HAP-1 (cell line): ENCODE measurements around the gene CEACAM1.
"Not testable (repeated sequence)": the region's sequence is repeated elsewhere in the genome, so short reads cannot be mapped to it uniquely, and the experiment has no call there.

Source experiments
- DNase-seq, 2 experiments: peaks; one replicate each; pipeline ENCODE4 v3.0.0-alpha.2; 2016 to 2020; ENCODE audit warnings: low spot score in 2 of 2
- H3K27me3 ChIP-seq: fragments of 250-450 bp; sonication (Bioruptor Pico); 2 replicates; pipeline ENCODE4 v1.5.1; 2020; ENCODE audit warnings: low read depth, mild to moderate bottlenecking, moderate library complexity
- H3K36me3 ChIP-seq: fragments of 250-450 bp; sonication (Bioruptor Pico); replicated peaks from 2 replicates; pipeline ENCODE4 v1.5.1; 2020; ENCODE audit warnings: mild to moderate bottlenecking
- H3K4me1 ChIP-seq: fragments of 250-450 bp; sonication (Bioruptor Pico); 2 replicates; pipeline ENCODE4 v1.5.1; 2020; ENCODE audit warnings: mild to moderate bottlenecking
- H3K4me3 ChIP-seq: fragments of 250-450 bp; sonication (Bioruptor Pico); 2 replicates; pipeline ENCODE4 v1.5.1; 2020; ENCODE audit warnings: mild to moderate bottlenecking, moderate library complexity
- H3K9me3 ChIP-seq: fragments of 250-450 bp; sonication (Bioruptor Pico); 2 replicates; pipeline ENCODE4 v1.5.1; 2020; ENCODE audit warnings: mild to moderate bottlenecking, moderate library complexity
- in situ Hi-C: fragments of 300-500 bp; cut with MboI; formaldehyde crosslinking; loops from 3 replicates; pipeline ENCODE4 v1.14.3; 2020; ENCODE audit warnings: low sequenced_read_pairs, inconsistent platforms, mixed read lengths

Gene CEACAM1

GRCh38 chr19:42528354-42529247, at the start of gene CEACAM1:
Gene CEACAM1 (minus strand): TSS chr19:42528481. CDS start chr19:42528374, 107 bp downstream.
- no peak within 1 kb of the TSS for H3K4me3 ChIP-seq
- no peaks in the 10 kb centered on the region for H3K36me3 ChIP-seq
- DNase-seq: peak in 1 of 2 experiments; percentile 37
- no peaks in the 10 kb centered on the region for H3K27me3 ChIP-seq
- in situ Hi-C loops: loop anchor here (5.0 kb wide), 1 partner anchor 76 kb away; no protein-coding TSS in a partner anchor
- H3K9me3 ChIP-seq: no peaks in the 10 kb centered on the region
- peaks cover 3% of the 10 kb centered on the region; the same call in 1 of the 2 replicates for H3K4me1 ChIP-seq

GRCh38 chr19:42577016-42577415, 48.7 kb upstream of the CEACAM1 start:
- H3K27me3 ChIP-seq: peaks cover 15% of the 10 kb centered on the region
- DNase-seq: no peak
- no peaks in the 10 kb centered on the region for H3K36me3 ChIP-seq
- H3K4me3 ChIP-seq: no peak overlapping the region
- in situ Hi-C loops: no loop called here
- H3K4me1 ChIP-seq: no peaks in the 10 kb centered on the region
- H3K9me3 ChIP-seq: no peaks in the 10 kb centered on the region

- no peak for DNase-seq
- no peaks in the 10 kb centered on the region for H3K36me3 ChIP-seq
- in situ Hi-C loops: no loop called here
- H3K27me3 ChIP-seq: peaks cover 14% of the 10 kb centered on the region
- no peak overlapping the region for H3K4me3 ChIP-seq
- H3K4me1 ChIP-seq: no peaks in the 10 kb centered on the region
- no peaks in the 10 kb centered on the region for H3K9me3 ChIP-seq
Measured at GRCh38 chr19:42576241-42576640, 48.0 kb upstream of the CEACAM1 start.

- Histone ChIP-seq H3K27me3 (peaks cover 4% of the 10 kb centered on the region; the same call in 1 of the 2 replicates), H3K4me1 (no peaks in the 10 kb centered on the region), H3K36me3 (no peaks in the 10 kb centered on the region), H3K9me3 (no peaks in the 10 kb centered on the region), H3K4me3 (no peak overlapping the region)
- in situ Hi-C loops: no loop called here
- no peak for DNase-seq
Measured at GRCh38 chr19:42573642-42574041, 45.4 kb upstream of the CEACAM1 start.

GRCh38 chr19:42571116-42571515, 42.8 kb upstream of the CEACAM1 start:
- in situ Hi-C loops: no loop called here
- peaks cover 8% of the 10 kb centered on the region; the same call in 1 of the 2 replicates for H3K27me3 ChIP-seq
- no peak for DNase-seq
- no peaks in the 10 kb centered on the region for H3K9me3 ChIP-seq
- no peaks in the 10 kb centered on the region for H3K36me3 ChIP-seq
- H3K4me3 ChIP-seq: no peak overlapping the region
- H3K4me1 ChIP-seq: no peaks in the 10 kb centered on the region

GRCh38 chr19:42569193-42569592, 40.9 kb upstream of the CEACAM1 start:
- in situ Hi-C loops: no loop called here

GRCh38 chr19:42568006-42568405, 39.7 kb upstream of the CEACAM1 start:
- H3K9me3 ChIP-seq: no peaks in the 10 kb centered on the region
- H3K36me3 ChIP-seq: no peaks in the 10 kb centered on the region
- in situ Hi-C loops: no loop called here
- peaks cover 5% of the 10 kb centered on the region; the same call in 1 of the 2 replicates for H3K27me3 ChIP-seq
- H3K4me3 ChIP-seq: no peak overlapping the region
- no peaks in the 10 kb centered on the region for H3K4me1 ChIP-seq
- no peak for DNase-seq

More at GRCh38 chr19:42569193-42569592, 40.9 kb upstream of the CEACAM1 start:
- Histone ChIP-seq H3K9me3 (no peaks in the 10 kb centered on the region), H3K4me3 (no peak overlapping the region), H3K4me1 (no peaks in the 10 kb centered on the region), H3K36me3 (no peaks in the 10 kb centered on the region), H3K27me3 (peaks cover 8% of the 10 kb centered on the region; the same call in 1 of the 2 replicates)
- DNase-seq: no peak

- no peaks in the 10 kb centered on the region for H3K4me1 ChIP-seq
- H3K36me3 ChIP-seq: no peaks in the 10 kb centered on the region
- peaks cover 4% of the 10 kb centered on the region; the same call in 1 of the 2 replicates for H3K27me3 ChIP-seq
- no peak for DNase-seq
- in situ Hi-C loops: no loop called here
- H3K4me3 ChIP-seq: no peak overlapping the region
- no peaks in the 10 kb centered on the region for H3K9me3 ChIP-seq
Measured at GRCh38 chr19:42567567-42567966, 39.3 kb upstream of the CEACAM1 start.

- peaks cover 4% of the 10 kb centered on the region; the same call in 1 of the 2 replicates for H3K27me3 ChIP-seq
- in situ Hi-C loops: no loop called here
- DNase-seq: peak; percentile 49 to 68
- no peak overlapping the region for H3K4me3 ChIP-seq
- H3K9me3 ChIP-seq: no peaks in the 10 kb centered on the region
- no peaks in the 10 kb centered on the region for H3K4me1 ChIP-seq
- H3K36me3 ChIP-seq: no peaks in the 10 kb centered on the region
Measured at GRCh38 chr19:42563352-42564210, 35.3 kb upstream of the CEACAM1 start.

GRCh38 chr19:42561512-42561911, 33.2 kb upstream of the CEACAM1 start:
- no peaks in the 10 kb centered on the region for H3K9me3 ChIP-seq
- peaks cover 2% of the 10 kb centered on the region; the same call in 1 of the 2 replicates for H3K27me3 ChIP-seq
- in situ Hi-C loops: no loop called here
- no peaks in the 10 kb centered on the region for H3K4me1 ChIP-seq
- no peak for DNase-seq
- H3K36me3 ChIP-seq: no peaks in the 10 kb centered on the region
- no peak overlapping the region for H3K4me3 ChIP-seq

- in situ Hi-C loops: no loop called here
Measured at GRCh38 chr19:42560731-42561130, 32.5 kb upstream of the CEACAM1 start.

GRCh38 chr19:42558450-42559150, 30.3 kb upstream of the CEACAM1 start:
- in situ Hi-C loops: no loop called here
- no peak overlapping the region for H3K4me3 ChIP-seq
- no peaks in the 10 kb centered on the region for H3K27me3 ChIP-seq
- H3K36me3 ChIP-seq: no peaks in the 10 kb centered on the region
- no peak for DNase-seq
- H3K9me3 ChIP-seq: no peaks in the 10 kb centered on the region
- H3K4me1 ChIP-seq: no peaks in the 10 kb centered on the region

More at GRCh38 chr19:42560731-42561130, 32.5 kb upstream of the CEACAM1 start:
- H3K36me3 ChIP-seq: no peaks in the 10 kb centered on the region
- no peaks in the 10 kb centered on the region for H3K27me3 ChIP-seq
- no peaks in the 10 kb centered on the region for H3K4me1 ChIP-seq
- no peaks in the 10 kb centered on the region for H3K9me3 ChIP-seq
- no peak for DNase-seq
- H3K4me3 ChIP-seq: no peak overlapping the region

- DNase-seq, H3K4me3 ChIP-seq, H3K9me3 ChIP-seq, in situ Hi-C loops, H3K4me1 ChIP-seq, H3K36me3 ChIP-seq, H3K27me3 ChIP-seq: not testable (repeated sequence)
Measured at GRCh38 chr19:42557386-42557871, 29.1 kb upstream of the CEACAM1 start.
